NCI-H1105 treated with DMSO at 0.1 percent for 48 hours (cell line): ENCODE data around the gene S100A3.
"Not testable (repeated sequence)": the region's sequence is repeated elsewhere in the genome, so short reads cannot be mapped to it uniquely, and the experiment has no call there.

Experiments used
- DNase-seq: peaks from one replicate; lab custom pipeline; 2025; lab: John Stamatoyannopoulos, UW

S100A3 gene

DNA sequence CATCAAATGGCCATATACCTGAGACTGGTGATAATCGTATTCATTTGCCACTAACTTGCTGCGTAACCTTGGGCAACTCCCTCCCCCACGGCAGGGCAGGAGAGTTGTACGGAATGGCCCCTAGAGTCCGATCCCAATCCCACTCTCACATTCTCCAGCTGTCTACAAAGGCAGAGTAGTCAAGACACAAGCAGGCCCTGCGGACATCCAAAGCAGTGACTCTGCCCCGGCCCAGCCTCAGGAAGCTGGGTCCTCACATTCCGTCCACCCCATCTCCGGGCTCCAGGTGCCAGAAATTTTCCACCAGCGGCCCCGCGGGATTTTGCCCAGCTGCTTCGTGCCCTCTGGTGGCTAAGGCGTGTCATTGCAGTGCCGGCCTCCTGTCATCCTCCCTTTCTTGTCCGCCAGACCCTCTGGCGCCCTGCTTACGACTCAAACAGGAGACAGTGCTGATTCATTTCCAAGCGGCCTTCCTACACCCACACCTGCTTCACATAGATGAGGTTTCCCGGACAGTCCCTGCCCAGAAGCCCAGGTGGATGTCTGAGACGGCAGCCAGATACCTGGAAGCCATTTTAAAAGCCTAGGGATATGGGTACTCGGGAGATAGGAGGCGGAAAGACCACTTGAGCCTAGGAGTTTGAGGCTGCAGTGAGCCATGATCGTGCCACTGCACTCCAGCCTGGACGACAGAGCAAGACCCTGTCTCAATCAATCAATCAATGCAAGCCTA, 19.5 kb upstream of the S100A3 start:
- peak; percentile 93 for DNase-seq

DNA sequence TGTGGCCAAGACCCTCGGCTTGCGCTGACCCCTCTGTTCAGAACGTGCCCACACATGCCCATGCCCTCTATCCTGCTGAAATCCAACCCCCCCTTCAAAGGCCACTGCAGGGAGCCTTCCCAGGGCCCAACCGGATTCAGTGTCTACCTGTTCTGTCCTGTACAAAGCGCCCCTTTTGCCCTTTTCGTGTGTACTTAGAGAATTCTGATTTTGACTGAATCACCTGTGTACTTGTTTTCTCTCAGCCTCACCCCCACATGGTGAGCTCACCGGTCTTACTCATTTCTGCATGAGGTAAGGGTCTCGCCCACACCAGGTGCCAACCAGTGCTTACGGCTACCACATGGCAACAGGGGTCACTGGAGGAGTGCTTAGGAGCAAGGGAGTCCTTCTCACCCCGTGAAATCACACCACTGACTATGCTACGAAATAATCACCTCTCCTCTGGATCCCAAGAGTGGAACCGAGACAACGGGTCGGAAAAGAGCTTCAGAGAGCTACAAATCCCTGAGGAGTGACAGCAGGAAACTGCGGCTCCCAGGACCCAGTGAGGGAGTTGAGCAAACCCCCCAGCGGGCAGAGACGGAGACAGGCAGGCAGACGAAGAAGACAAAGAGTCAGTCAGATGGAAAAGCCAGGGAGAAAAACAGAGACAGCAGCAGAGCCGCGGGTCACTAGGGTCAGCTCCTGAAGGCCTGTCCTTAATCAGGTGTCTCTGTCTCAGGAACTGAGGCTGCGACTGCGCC, 18.7 kb upstream of the S100A3 start:
- DNase-seq, result no peak

DNA sequence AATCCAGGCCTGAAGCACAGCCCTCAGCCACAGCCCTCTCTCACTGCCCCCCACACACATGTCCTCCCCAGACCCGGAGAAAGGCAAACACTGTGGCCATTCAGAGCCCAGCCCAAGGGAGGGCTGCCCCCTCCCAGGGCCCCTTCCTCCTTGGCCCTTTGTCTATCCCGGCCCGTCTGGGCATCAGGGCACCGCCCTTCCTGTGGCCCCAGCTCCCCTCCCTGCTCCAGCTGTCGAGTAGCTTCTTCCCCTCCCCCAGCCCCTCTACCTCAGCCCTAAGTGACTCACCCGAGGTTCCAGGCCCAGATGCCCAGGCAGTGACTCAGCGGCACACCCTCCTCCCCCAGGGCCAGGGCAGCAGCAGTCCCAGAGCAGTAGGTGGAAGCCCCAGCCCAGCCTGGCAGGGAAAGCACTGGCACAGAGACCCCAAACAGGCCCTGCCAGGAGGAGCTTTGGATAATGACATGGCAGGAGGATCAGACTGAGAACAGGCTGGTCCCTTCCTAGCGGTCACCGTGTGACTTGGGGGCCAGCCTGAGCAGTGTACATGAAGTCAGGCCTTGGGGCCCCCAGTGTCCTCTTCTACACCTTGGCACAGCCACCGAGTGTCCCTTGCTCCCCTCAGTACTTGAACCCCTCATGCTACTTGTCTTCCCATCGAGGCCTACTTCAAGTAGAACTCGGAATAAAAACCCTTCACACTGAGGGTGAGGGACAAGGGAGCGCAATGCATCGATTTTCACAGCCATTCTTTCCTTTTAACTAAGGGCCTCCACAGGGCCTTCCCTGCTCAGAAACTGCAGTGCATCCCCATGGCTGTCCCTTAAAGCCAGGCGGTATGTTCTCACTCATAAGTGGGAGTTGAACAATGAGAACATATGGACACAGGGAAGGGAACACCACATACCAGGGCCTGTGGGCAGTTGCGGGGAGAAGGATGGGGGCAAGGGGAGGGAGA, 17.6 kb upstream of the S100A3 start:
- no peak for DNase-seq

GRCh38 chr1:153565529-153566374, 16.7 kb upstream of the S100A3 start, which contains the start of gene S100A2:
Gene S100A2, minus strand, starts transcription at chr1:153565844. Its CDS starts 1,967 bp downstream, at chr1:153563877.
- no peak for DNase-seq

- no peak for DNase-seq
Observed at GRCh38 chr1:153563991-153564390, 14.9 kb upstream of the S100A3 start.

GRCh38 chr1:153563483-153563901, 14.4 kb upstream of the S100A3 start:
- no peak for DNase-seq

DNA sequence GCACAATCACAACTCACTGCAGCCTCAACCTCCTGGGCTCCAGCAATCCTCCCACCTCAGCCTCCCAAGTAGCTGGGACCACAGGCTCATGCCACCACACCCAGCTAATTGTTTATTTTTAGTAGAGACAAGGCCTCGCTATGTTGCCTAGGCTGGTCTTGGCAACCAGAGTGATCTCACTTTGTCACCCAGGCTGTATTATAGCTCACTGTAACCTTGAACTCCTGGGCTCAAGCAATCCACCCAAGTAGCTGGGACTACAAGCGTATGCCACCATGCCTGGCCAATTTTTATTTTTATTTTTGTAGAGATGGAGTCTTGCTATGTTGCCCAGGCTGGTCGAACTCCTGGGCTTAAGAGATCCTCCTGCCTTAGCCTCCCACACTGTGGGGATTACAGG, 13.0 kb upstream of the S100A3 start:
- DNase-seq, result not testable (repeated sequence)

DNA sequence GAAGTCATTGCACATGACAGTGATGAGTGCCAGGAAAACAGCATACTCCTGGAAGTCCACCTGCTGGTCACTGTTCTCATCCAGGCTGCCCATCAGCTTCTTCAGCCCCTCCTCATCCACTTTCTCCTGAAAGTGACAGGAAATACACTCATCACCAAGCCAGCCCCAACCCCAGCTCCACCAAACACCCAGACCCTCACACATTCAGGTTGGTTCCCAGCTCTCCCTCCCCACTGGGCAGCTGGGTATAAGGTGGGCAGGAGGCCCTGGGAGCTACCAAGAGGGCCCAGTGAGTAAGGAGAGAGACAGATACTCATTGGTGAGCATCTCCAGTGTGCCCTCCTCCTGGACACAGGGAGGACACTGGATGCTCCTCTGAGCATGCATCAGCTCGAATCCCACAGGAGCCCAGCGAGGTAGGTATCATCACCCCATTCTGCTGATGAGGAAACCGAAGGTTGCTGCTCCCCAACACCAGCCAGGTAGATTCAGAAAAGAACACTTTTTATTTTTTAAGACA, 12.5 kb upstream of the S100A3 start:
- DNase-seq, result no peak

DNA sequence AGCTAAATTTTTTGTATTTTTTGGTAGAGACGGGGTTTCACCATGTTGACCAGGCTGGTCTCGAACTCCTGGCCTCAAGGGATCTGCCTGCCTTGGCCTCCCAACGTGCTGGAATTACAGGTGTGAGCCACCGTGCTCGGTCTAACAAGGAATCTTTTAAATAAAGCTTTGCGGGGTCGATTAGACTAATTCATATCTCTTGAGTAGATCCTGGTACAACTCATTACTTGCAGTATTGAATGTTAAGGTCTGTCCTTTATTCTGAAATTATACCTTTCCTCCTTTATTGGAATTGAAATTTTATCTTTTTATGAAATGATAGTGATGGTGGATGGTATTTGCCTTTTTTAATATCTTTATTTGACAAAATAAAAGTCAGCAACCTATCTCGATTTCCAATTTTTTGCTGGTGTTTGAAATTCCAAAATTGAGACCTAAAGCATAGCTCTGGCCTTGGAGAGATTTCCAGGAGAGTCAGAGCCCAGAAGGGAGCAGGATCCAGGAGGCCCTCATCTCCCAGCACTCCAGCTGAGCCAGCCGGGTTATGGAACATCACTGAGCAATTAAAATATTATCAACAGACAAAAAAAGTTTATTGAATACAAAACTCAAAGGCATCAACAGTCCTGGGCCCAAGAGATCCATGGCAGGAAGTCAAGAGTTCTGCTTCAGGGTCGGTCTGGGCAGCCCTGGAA, 11.9 kb upstream of the S100A3 start:
- DNase-seq, result no peak

DNA sequence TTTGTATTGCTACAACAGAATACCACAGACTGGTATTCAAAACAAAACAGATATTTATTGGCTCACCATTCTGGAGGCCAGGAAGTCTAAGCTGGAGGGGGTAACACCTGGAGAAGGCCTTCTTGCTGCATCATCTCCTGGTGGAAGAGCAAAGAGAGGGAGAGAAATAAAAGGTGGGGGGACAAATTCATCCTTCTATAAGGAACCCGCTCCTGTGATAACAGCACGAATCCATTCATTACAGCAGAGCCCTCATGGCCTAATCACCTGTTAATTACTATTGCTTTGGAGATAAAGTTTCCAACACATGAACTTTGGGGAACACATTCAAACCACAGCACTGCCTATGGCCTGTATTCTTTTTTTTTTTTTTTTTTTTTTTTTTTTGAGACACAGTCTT, 11.2 kb upstream of the S100A3 start:
- no peak for DNase-seq

- DNase-seq, result no peak
Observed at GRCh38 chr1:153557877-153558276, 8.8 kb upstream of the S100A3 start.

- no peak for DNase-seq
Observed at GRCh38 chr1:153556348-153556747, 7.3 kb upstream of the S100A3 start.

DNA sequence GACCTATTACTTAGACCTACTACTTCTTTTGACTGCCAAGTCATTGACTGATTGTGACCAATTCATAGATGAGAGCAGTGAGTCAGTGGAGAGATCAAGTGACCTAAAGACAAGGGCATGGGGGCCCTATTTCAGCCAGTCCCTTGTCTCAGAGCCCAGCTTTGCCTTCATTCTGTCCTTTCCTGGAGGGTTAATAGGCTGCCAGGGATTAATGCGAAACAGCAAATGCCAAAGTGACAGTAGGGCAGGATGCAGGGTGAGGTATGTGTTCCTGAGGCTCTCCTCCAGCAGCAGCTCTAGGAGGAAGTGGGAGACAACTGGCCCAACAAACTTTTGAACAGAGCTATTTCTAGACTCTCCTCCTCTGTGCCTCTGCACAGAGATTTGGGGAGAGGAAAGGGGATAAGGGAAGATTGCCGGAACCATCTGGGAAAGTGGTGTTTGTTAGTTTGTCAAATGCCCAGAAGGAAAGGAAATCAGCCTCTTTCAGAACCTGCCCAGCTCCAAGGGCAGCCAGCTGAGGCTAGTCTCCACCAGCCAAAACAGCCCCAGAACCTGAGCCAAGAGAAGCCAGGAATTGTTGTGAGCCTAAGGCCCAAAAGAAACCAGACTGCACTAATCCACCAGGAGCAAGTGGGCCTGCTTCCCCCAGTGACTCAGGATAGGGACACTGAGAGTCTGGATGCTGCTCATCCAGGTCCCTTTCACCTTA, 4.9 kb upstream of the S100A3 start:
- DNase-seq, result no peak

GRCh38 chr1:153553096-153553495, 4.0 kb upstream of the S100A3 start:
- no peak for DNase-seq

- DNase-seq, result no peak
Observed at GRCh38 chr1:153552335-153552734, 3.3 kb upstream of the S100A3 start.

DNA sequence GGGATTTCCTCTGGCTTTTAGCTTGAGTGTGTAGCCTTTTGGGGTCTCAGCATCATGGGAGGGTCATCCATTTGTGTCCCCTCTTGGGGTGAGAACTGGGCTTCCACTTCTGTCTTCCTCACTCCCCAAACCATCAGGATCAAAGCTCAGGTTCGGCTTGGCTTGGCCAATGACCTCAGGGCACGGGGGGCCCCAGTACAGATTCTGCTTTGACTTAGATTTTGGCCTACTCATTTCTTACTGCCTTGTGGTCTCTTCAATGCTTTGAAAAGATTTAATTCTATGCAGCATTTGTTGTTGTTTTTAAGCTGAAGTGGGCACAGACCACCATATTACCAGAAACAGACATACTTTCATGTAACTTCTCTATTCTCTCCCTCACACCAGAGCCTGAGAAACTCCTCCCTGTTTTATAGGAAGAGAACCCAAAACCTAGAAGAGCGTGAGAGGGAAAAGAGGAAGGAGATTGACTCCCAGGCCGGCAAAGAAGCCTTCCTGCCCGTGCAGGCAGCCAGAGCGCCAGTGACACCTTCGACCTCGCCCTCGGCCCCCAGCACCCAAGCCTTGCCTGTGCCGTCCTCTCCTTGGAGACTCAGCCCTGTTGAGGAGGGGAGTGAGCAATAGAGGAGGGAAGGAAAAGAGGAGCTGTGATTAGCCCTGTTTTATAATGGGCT, 1.9 kb upstream of the S100A3 start:
- no peak for DNase-seq

GRCh38 chr1:153550398-153550758, 1.3 kb upstream of the S100A3 start:
- DNase-seq, result no peak

GRCh38 chr1:153549741-153550397, 811 bp upstream of the S100A3 start:
- DNase-seq, result no peak
